GM23338 (cell line): Measurements from ENCODE around the gene LDHD. TPM values are rescaled to one million over a fixed set of nuclear protein-coding genes. Genes with fewer than 3 reads are reported as not detected.

Experiments used
- ATAC-seq: fragments of 200-7000 bp; cut with Tn5 transposase; 3 replicates; pipeline ENCODE4 v1.9.1; 2020
- DNase-seq: peaks from one replicate; pipeline ENCODE4 v3.0.0-alpha.2; 2015; ENCODE audit warnings: low spot score
- H2AFZ ChIP-seq: fragments of 200-600 bp; sonication (generic); 2 replicates; pipeline ENCODE4 v1.8.0; 2016; ENCODE audit warnings: antibody characterized with exemption, mild to moderate bottlenecking, moderate library complexity
- H3F3A ChIP-seq: fragments of 200-600 bp; sonication (generic); replicated peaks from 2 replicates; pipeline ENCODE4 v1.8.0; 2017; ENCODE audit warnings: antibody characterized with exemption, mixed run types, low read depth
- H3K27ac ChIP-seq: fragments of 200-600 bp; sonication (generic); 2 replicates; pipeline ENCODE4 v1.6.1; 2016; ENCODE audit warnings: low read depth
- H3K27me3 ChIP-seq: fragments of 200-600 bp; sonication (generic); 2 replicates; pipeline ENCODE4 v1.8.0; 2016; ENCODE audit warnings: mild to moderate bottlenecking, mixed run types, moderate library complexity; ENCODE audit not compliant: insufficient read depth
- H3K36me3 ChIP-seq: fragments of 200-600 bp; sonication (generic); 2 replicates; pipeline ENCODE4 v1.8.0; 2016; ENCODE audit warnings: mild to moderate bottlenecking; ENCODE audit not compliant: insufficient read depth
- H3K4me1 ChIP-seq: fragments of 200-600 bp; sonication (generic); 2 replicates; pipeline ENCODE4 v1.8.0; 2016; ENCODE audit warnings: mild to moderate bottlenecking, moderate library complexity; ENCODE audit not compliant: insufficient read depth
- H3K4me2 ChIP-seq: fragments of 200-600 bp; sonication (generic); 2 replicates; pipeline ENCODE4 v1.7.1; 2017; ENCODE audit warnings: mixed run types
- H3K4me3 ChIP-seq: fragments of 200-600 bp; sonication (generic); 2 replicates; pipeline ENCODE4 v1.6.1; 2016; ENCODE audit warnings: mixed run types
- H3K79me2 ChIP-seq: fragments of 200-600 bp; sonication (generic); replicated peaks from 2 replicates; pipeline ENCODE4 v1.8.0; 2017; ENCODE audit warnings: mild to moderate bottlenecking; ENCODE audit not compliant: insufficient read depth
- H3K9me2 ChIP-seq: fragments of 200-600 bp; sonication (generic); 2 replicates; pipeline ENCODE4 v1.8.0; 2017; ENCODE audit not compliant: insufficient read depth
- H4K20me1 ChIP-seq: fragments of 200-600 bp; sonication (generic); replicated peaks from 2 replicates; pipeline ENCODE4 v1.8.0; 2017; ENCODE audit warnings: mild to moderate bottlenecking; ENCODE audit not compliant: insufficient read depth
- H3K27ac Mint-ChIP-seq: 2 replicates; pipeline ENCODE4 v1.8.0; 2020; ENCODE audit warnings: inconsistent platforms, mild to moderate bottlenecking, moderate library complexity, mixed read lengths
- H3K27me3 Mint-ChIP-seq: 3 replicates; pipeline ENCODE4 v1.8.0; 2022; ENCODE audit warnings: low read depth, mild to moderate bottlenecking, moderate library complexity, mixed read lengths, inconsistent platforms; ENCODE audit not compliant: insufficient read depth, poor library complexity
- H3K36me3 Mint-ChIP-seq: 3 replicates; pipeline ENCODE4 v1.8.0; 2021; ENCODE audit warnings: low read depth, mild to moderate bottlenecking, inconsistent platforms, moderate library complexity, mixed read lengths
- H3K4me1 Mint-ChIP-seq: 3 replicates; pipeline ENCODE4 v1.8.0; 2020; ENCODE audit warnings: mild to moderate bottlenecking, inconsistent platforms, mixed read lengths
- H3K4me3 Mint-ChIP-seq: 3 replicates; pipeline ENCODE4 v1.8.0; 2021; ENCODE audit warnings: moderate library complexity, mild to moderate bottlenecking, inconsistent platforms, mixed read lengths
- H3K9me3 Mint-ChIP-seq: 3 replicates; pipeline ENCODE4 v1.8.0; 2020; ENCODE audit warnings: moderate library complexity, mild to moderate bottlenecking, inconsistent platforms, mixed read lengths
- CREB1 ChIP-seq: fragments of 250-450 bp; sonication (Bioruptor Pico); IDR thresholded peaks from 2 replicates; pipeline ENCODE4 v1.5.0; 2020; ENCODE audit warnings: low read depth, mild to moderate bottlenecking, moderate library complexity
- CTCF ChIP-seq, 2 experiments: fragments of 200-600 bp in 1 of 2; sonication (generic) in 1 of 2; conservative IDR thresholded peaks; 2 replicates each; pipeline versions ENCODE4 v1.5.1 to v1.6.1; 2016 to 2017; ENCODE audit warnings: antibody characterized with exemption in 2 of 2, low read depth in 2 of 2, mild to moderate bottlenecking in 2 of 2, moderate library complexity in 1 of 2
- ETS1 ChIP-seq: IDR thresholded peaks from 2 replicates; pipeline ENCODE4 v1.6.1; 2016; ENCODE audit warnings: antibody characterized with exemption
- EZH2 ChIP-seq: fragments of 200-600 bp; sonication (generic); IDR thresholded peaks from one replicate; pipeline ENCODE4 v1.8.0; 2017; ENCODE audit warnings: antibody characterized with exemption, mild to moderate bottlenecking, low read depth; ENCODE audit not compliant: unreplicated experiment
- JUNB ChIP-seq: IDR thresholded peaks from one replicate; pipeline ENCODE4 v1.6.1; 2016; ENCODE audit warnings: antibody characterized with exemption; ENCODE audit not compliant: unreplicated experiment
- POLR2AphosphoS5 ChIP-seq: IDR thresholded peaks from 2 replicates; pipeline ENCODE4 v1.6.1; 2016; ENCODE audit warnings: antibody characterized with exemption, low read depth
- STAT1 ChIP-seq: IDR thresholded peaks from one replicate; pipeline ENCODE4 v1.6.1; 2016; ENCODE audit warnings: antibody characterized with exemption; ENCODE audit not compliant: unreplicated experiment
- ZNF114 ChIP-seq: fragments of 250-450 bp; sonication (Bioruptor Pico); IDR thresholded peaks from 2 replicates; pipeline ENCODE4 v1.5.0; 2020; ENCODE audit warnings: mild to moderate bottlenecking, moderate library complexity
- ZNF331 ChIP-seq: fragments of 250-450 bp; sonication (Bioruptor Pico); IDR thresholded peaks from 2 replicates; pipeline ENCODE4 v1.5.0; 2020; ENCODE audit warnings: low read depth, mild to moderate bottlenecking, moderate library complexity
- polyA plus RNA-seq: library from polyadenylated mRNA; unstranded; fragments of >200 nt; fragmentation: Nextera tagmentation; extraction: Ambion mirVana; gene quantifications from 2 replicates; pipeline ENCODE4 v1.2.1, GENCODE V29; 2016
- total RNA-seq: library from RNA; depleted of rRNA; stranded (reverse); fragments of >200 nt; shearing (Covaris generic); gene quantifications from 2 replicates; pipeline ENCODE4 v1.2.3, GENCODE V29; 2014
- TF ChIP-seq, protein P1 (sequence below): IDR thresholded peaks from one replicate; pipeline ENCODE4 v1.6.1; 2018; ENCODE audit warnings: antibody characterized with exemption; ENCODE audit not compliant: unreplicated experiment

The LDHD gene
- total and polyA plus RNA-seq, 2 experiments from 2014 or later = 5.0 to 7.7 TPM

GRCh38 chr16:75081179-75081859 lies 35.3 kb downstream of the LDHD start:
- DNase-seq = no peak
- H3K27me3 ChIP-seq = no peaks in the 10 kb centered on the region
- no peak overlapping the region for H2AFZ ChIP-seq
- Mint-ChIP-seq H3K27ac (no peak overlapping the region; the same call in 1 of the 2 replicates), H3K27me3 (peaks cover 4% of the 10 kb centered on the region), H3K4me3 (no peak overlapping the region), H3K4me1 (peaks cover 28% of the 10 kb centered on the region), H3K36me3 (peaks cover 11% of the 10 kb centered on the region), H3K9me3 (no peaks in the 10 kb centered on the region)
- 0 out of 2 replicates have a peak, but pooled peaks cover 8% of the 10 kb centered on the region for H3K9me2 ChIP-seq
- peaks cover 8% of the 10 kb centered on the region; the same call in 1 of the 2 replicates for H4K20me1 ChIP-seq
- peaks cover 98% of the 10 kb centered on the region for H3K79me2 ChIP-seq
- no peak overlapping the region for H3K27ac ChIP-seq
- no peak overlapping the region for H3K4me2 ChIP-seq
- no peak for ATAC-seq
- TF ChIP-seq, protein P1, sequence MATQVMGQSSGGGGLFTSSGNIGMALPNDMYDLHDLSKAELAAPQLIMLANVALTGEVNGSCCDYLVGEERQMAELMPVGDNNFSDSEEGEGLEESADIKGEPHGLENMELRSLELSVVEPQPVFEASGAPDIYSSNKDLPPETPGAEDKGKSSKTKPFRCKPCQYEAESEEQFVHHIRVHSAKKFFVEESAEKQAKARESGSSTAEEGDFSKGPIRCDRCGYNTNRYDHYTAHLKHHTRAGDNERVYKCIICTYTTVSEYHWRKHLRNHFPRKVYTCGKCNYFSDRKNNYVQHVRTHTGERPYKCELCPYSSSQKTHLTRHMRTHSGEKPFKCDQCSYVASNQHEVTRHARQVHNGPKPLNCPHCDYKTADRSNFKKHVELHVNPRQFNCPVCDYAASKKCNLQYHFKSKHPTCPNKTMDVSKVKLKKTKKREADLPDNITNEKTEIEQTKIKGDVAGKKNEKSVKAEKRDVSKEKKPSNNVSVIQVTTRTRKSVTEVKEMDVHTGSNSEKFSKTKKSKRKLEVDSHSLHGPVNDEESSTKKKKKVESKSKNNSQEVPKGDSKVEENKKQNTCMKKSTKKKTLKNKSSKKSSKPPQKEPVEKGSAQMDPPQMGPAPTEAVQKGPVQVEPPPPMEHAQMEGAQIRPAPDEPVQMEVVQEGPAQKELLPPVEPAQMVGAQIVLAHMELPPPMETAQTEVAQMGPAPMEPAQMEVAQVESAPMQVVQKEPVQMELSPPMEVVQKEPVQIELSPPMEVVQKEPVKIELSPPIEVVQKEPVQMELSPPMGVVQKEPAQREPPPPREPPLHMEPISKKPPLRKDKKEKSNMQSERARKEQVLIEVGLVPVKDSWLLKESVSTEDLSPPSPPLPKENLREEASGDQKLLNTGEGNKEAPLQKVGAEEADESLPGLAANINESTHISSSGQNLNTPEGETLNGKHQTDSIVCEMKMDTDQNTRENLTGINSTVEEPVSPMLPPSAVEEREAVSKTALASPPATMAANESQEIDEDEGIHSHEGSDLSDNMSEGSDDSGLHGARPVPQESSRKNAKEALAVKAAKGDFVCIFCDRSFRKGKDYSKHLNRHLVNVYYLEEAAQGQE = no peak
- H3K36me3 ChIP-seq = 0 out of 2 replicates have a peak, but pooled peaks cover 2% of the 10 kb centered on the region
- H3K4me3 ChIP-seq = no peak overlapping the region
- peaks cover 22% of the 10 kb centered on the region for H3K4me1 ChIP-seq
- H3F3A ChIP-seq = 0 out of 2 replicates have a peak, but pooled peaks cover 8% of the 10 kb centered on the region

DNA sequence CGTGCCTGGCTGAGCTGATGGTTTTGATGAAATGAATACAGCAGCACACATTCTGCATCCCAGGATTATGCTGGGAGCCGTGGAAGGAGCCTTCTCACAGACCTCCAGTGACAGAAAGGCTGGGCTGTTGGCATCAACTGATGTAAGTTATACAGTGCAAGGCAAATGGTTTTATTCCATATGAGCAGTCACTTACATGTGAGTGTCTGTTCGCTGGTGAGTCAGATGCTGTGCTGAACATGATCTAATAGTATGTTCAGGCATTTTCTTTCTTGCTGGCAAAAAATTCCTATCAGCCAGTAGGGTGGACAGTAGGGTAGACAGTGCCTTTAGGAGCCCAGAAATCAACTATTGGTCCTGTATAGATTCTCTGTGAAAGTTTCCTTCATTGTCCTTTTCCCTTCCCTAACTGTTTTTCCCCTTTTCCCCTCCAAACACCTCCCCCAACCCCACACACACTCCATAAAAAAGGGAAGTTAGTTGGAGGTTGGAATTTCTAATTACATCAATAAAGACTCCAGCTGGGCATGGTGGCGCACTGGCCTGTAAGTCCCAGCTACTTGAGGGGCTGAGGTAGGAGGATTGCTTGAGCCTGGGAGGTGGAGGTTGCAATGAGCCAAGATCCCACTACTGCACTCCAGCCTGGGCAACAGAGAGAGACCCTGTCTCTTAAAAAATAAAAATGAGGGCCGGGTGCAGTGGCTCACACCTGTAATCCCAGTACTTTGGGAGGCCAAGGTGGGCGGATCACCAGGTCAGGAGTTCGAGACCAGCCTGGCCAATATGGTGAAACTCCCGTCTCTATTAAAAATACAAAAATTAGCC lies 36.2 kb downstream of the LDHD start:
- no peak for DNase-seq
- Histone ChIP-seq H3K27ac (no peak overlapping the region), H3K36me3 (0 out of 2 replicates have a peak, but pooled peaks cover 2% of the 10 kb centered on the region), H3K79me2 (peaks cover 98% of the 10 kb centered on the region), H3K4me1 (peaks cover 22% of the 10 kb centered on the region), H2AFZ (no peak overlapping the region), H3K4me3 (no peak overlapping the region), H3K9me2 (0 out of 2 replicates have a peak, but pooled peaks cover 8% of the 10 kb centered on the region), H4K20me1 (peaks cover 10% of the 10 kb centered on the region; the same call in 1 of the 2 replicates), H3K4me2 (peak overlapping the region; percentile 18), H3K27me3 (no peaks in the 10 kb centered on the region), H3F3A (0 out of 2 replicates have a peak, but pooled peaks cover 7% of the 10 kb centered on the region)
- peak overlapping the region; percentile 63 for H3K27ac Mint-ChIP-seq
- peaks cover 9% of the 10 kb centered on the region for H3K36me3 Mint-ChIP-seq
- H3K9me3 Mint-ChIP-seq = no peaks in the 10 kb centered on the region; the same call in 2 of the 3 replicates
- H3K4me1 Mint-ChIP-seq = peaks cover 30% of the 10 kb centered on the region
- 0 out of 3 replicates have a peak overlapping the region, but pooled peaks have one; percentile 2 for H3K4me3 Mint-ChIP-seq
- H3K27me3 Mint-ChIP-seq = peaks cover 4% of the 10 kb centered on the region
- ATAC-seq = peak; percentile 78
- TF ChIP-seq EZH2 = no peak
- no peak for TF ChIP-seq ETS1
- TF ChIP-seq ZNF114 = no peak
- no peak for TF ChIP-seq STAT1
- TF ChIP-seq POLR2AphosphoS5 = no peak
- TF ChIP-seq CREB1 (CRISPR knock-in tag) = no peak
- TF ChIP-seq ZNF331 (CRISPR knock-in tag) = no peak
- no peak for TF ChIP-seq JUNB
- TF ChIP-seq CTCF (conservative IDR thresholded peaks at IDR 0.05; ENCODE audit: low read depth in 2 of 2) = no peak
